ENCODE measurements around the gene RAMP1.

The RAMP1 gene

GRCh38 chr2:237927986-237928385 lies 68.6 kb downstream of the RAMP1 start:
- no peak for TF ChIP-seq CTCF (IDR thresholded peaks at IDR 0.05; ENCODE audit: low read length, missing control alignments)
- no peak for DNase-seq (ENCODE audit: low read depth)
- no peak overlapping the region for H3K4me3 ChIP-seq (replicated peaks; ENCODE audit: low read depth, low read length)

- no peak for DNase-seq (ENCODE audit: low read depth)
- no peak for TF ChIP-seq CTCF (IDR thresholded peaks at IDR 0.05; ENCODE audit: low read length, missing control alignments)
- no peak overlapping the region for H3K4me3 ChIP-seq (replicated peaks; ENCODE audit: low read depth, low read length)
Measured at GRCh38 chr2:237929979-237930378, 70.6 kb downstream of the RAMP1 start.

GRCh38 chr2:237931205-237931721 lies 71.8 kb downstream of the RAMP1 start:
- TF ChIP-seq CTCF (IDR thresholded peaks at IDR 0.05; ENCODE audit: low read length, missing control alignments): no peak
- DNase-seq (ENCODE audit: low read depth): no peak
- no peak overlapping the region for H3K4me3 ChIP-seq (replicated peaks; ENCODE audit: low read depth, low read length)

- no peak for TF ChIP-seq CTCF (IDR thresholded peaks at IDR 0.05; ENCODE audit: low read length, missing control alignments)
- no peak overlapping the region for H3K4me3 ChIP-seq (replicated peaks; ENCODE audit: low read depth, low read length)
- peak; percentile 60 for DNase-seq (ENCODE audit: low read depth)
Measured at GRCh38 chr2:237932731-237933131, 73.3 kb downstream of the RAMP1 start.

- TF ChIP-seq CTCF (IDR thresholded peaks at IDR 0.05; ENCODE audit: low read length, missing control alignments): no peak
- DNase-seq (ENCODE audit: low read depth): no peak
- no peak overlapping the region for H3K4me3 ChIP-seq (replicated peaks; ENCODE audit: low read depth, low read length)
Measured at GRCh38 chr2:237934186-237934585, 74.8 kb downstream of the RAMP1 start.

GRCh38 chr2:237935740-237936452 lies 76.5 kb downstream of the RAMP1 start:
- no peak overlapping the region for H3K4me3 ChIP-seq (replicated peaks; ENCODE audit: low read depth, low read length)
- no peak for DNase-seq (ENCODE audit: low read depth)
- no peak for TF ChIP-seq CTCF (IDR thresholded peaks at IDR 0.05; ENCODE audit: low read length, missing control alignments)

GRCh38 chr2:237939251-237939650 lies 79.8 kb downstream of the RAMP1 start:
- H3K4me3 ChIP-seq (replicated peaks; ENCODE audit: low read depth, low read length): no peak overlapping the region
- no peak for TF ChIP-seq CTCF (IDR thresholded peaks at IDR 0.05; ENCODE audit: low read length, missing control alignments)
- DNase-seq (ENCODE audit: low read depth): no peak

All from fibroblast of pulmonary artery (primary cell).